ENCODE data around the gene EIF2AK2.

The EIF2AK2 gene

DNA sequence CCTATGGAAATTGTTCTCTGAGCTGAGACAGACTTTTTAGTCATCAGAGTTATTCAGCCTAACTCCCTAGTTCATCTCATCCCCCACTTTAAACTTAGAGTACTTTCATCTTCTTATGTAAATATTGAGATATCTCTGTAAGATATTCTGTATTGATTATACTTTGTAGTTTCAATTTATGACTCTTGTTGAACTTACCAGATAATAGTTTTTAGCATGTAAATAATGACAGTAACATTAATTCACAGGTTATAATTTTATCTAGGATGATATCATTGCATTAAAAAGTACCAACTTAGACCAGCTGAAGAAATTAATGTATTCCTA, 14.8 kb upstream of the EIF2AK2 start:
- no peak for DNase-seq (ENCODE audit: low read depth)

DNA sequence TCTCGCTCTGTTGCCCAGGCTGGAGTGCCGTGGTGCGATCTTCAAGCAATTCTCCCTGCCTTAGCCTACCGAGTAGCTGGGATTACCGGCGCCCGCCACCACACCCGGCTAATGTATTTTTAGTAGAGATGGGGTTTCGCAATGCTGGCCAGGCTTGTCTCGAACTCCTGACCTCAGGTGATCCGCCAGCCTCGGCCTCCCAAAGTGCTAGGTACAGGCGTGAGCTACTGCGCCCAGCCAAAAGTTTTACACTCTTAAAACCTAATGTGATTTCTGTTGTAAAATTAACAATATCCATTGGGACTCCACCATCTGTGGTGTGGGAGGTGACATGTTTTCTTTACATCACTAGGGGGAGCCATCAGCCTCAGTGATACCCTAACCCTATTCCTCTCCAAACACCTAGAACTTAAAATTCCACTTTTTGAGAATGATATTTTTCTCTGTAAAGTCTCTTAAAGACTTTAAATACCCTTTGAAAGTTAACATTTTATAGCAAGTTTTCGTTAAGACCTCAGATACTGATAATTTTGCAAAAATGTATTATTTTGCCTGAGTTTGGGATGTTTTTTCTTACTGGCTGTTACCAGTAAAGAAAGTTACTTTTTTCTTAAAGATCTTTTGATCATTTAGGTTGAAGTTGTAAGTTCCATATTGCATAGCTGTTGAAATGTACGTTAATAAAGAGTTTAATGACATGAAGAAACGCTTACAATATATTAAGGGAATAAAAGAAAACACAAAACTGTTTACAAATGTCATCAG, 11.6 kb upstream of the EIF2AK2 start:
- DNase-seq (ENCODE audit: low read depth), result peak; percentile 47

DNA sequence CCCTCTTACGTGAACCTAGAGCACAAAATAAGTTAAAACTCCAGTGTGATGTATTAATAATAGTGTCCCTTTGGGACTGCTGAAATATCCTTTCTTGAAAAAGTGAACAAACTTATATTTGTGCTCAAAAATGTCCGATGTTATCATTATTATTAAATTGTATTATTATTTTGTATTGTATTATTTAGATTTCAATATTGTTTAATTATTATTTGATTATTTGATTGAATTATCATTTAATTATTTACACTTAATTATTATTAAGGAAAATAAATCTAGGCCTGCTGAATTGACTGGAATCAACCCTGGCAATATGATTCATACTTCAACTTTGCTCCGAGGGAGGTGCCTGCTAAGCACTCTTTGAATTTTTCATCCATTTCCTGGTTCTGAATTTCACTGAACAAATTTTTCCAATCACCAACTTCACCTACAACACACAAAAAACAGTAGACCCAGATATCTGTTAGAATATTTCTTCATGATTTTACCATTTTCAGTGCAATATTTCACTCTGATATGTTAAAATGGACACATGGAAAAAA, 10.9 kb upstream of the EIF2AK2 start:
- DNase-seq (ENCODE audit: low read depth), result peak; percentile 20

DNA sequence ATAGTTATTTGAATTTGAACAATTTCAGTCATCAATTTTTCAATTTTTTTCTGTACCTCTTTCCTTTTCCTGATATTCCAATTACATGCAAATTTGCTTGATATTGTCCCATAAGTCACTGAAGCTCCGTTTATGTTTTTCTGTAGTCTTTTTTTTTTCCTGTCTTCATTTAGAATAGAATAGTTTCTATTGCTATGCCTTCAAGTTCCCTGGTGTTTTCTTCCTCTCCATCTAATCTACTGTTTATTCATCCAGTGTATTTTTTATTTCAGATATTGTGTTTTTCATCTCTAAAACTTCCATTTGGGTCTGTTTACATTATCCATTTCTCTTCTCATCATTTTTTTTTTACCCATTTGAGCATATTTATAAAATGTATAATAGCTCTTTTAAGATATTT, 8.0 kb upstream of the EIF2AK2 start:
- no peak for DNase-seq (ENCODE audit: low read depth)

DNA sequence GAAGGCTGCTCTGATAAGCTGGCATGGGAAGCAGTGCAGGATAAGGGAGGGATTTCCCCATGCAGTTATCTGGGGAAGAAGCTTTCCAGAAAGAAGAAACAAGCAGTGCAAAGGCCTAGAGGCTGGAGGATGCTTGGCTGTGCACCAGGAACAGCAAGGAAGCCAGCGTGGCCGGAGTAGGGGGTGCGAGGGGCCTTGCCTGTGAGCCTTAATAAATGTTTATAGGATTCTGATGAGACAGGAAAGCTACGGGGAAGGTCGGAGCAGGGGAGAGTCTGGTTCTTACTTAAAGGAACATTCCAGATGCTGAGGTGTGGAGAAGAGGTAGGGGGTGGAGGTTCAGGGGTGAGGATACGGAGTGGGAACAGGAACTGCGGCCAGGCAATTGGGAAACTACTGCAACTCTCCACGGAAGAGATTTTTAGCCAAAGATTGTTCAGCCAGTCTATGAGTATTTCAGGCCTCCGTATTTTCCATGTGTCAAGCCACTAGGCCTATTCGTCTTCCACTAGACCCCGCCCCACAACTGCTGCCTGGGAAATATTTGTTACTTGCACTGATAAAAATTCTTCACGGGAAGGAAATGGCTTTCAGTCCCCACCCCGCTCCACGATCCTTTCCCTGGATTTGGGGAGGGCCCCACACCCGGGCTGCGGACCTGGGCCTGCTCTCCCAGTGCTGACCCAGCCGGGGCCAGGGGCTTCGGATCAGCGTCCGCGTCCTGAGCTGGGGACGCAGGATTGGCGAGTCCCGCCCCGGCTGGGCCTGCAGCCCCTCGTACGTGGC, 516 bp downstream of the EIF2AK2 start:
- peak; percentile 64 for DNase-seq (ENCODE audit: low read depth)

DNA sequence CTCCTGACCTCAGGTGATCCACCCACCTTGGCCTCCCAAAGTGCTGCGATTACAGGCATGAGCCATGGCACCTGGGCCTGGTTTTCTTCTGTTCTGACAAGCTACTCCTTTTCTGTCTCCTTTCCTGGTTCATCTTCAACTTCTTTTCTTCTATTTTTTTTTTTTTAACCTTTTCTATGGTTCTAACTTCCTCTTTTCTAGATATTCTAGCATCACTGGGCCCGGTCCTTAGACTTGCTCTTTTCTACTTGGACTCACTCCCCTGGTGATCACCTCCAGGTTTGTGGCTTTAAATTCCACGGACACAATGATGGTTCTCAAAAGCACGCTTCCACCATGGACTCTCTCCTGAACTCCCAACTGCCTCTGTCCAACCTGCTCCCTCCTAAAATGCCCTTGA, 2.0 kb downstream of the EIF2AK2 start:
- DNase-seq (ENCODE audit: low read depth), result no peak

DNA sequence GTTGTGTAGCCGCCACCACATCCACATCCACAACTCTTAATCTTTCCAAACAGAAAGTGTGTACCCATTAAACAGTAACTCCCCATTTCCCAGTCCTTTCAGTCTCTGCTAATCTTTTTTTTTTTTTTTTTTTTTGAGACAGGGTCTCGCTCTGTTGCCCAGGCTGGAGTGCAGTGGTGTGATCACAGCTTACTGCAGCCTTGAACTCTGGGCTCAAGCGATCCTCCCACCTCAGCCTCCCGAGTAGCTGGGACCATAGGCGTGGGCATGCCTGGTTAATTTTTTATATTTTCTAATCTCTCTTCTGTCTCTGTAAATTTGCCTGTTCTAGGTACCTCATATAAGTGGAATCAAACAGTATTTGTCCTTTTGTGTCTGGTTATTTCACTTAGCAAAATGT, 3.6 kb downstream of the EIF2AK2 start:
- no peak for DNase-seq (ENCODE audit: low read depth)

DNA sequence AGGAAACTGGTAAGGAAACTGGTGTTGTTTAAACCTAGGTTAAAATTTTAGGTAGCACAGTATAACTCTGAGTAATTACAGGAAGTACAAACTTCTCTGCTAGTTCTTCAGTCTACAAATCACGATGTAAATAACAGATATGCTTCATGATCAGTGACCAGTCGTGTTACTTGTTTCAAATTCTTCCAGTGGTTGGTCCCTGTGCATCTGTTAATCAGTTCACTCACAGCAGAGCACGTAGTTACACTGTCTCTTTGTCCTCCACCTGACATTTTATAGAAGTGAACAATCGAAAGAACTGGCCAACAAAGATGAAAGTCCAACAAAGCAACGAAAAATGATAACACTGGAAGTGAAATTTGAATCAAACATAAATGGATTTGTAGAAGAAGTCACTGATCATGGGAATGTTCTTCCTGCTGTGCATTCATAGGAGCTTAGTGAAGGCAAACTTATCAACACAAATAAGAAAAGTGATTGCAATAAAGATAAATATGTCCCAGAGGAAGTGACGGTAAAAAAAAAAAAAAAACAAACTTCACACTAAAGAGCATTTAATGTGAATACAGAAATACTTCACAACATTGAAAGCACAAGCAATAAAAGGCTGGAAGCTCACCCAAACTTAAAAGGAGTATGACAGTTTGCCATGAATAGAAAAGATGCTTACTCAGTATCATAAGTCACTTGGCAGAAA, 7.0 kb downstream of the EIF2AK2 start:
- DNase-seq (ENCODE audit: low read depth), result no peak

DNA sequence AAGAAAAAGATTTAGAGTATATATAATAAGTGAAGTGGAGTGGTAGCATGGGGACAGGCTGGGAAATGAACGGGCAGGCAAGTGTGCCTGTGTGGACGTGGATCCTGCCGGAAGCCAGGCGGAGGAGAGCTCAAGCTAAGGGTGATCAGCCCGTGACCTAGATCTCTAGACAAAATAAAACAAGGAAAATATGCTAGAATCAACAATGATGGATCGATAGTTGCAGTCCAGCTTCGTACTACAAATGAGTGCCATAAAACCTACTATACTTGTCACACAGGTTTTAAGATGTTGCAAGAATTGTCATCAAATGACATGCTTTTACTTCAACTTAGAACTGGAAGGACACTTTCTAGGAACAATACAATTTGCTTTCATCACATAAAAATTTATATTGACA, 8.5 kb downstream of the EIF2AK2 start:
- DNase-seq (ENCODE audit: low read depth), result no peak

DNA sequence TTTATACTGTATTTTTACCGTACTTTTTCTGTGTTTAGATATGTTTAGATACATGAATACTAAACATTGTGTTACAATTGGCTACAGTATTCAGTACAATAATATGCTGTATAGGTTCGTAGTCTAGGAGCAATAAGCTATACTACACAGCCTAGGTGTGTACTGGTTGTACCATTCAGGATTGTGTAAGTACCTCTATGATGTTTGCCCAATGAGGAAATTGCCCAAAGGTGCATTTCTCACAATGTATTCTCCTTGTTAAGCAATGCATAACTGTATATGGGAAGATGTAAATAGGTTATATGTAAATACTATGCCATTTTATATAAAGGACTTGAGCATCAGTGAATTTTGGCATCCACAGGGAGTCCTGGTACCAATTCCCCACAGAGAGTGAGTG, 10.7 kb downstream of the EIF2AK2 start:
- no peak for DNase-seq (ENCODE audit: low read depth)

DNA sequence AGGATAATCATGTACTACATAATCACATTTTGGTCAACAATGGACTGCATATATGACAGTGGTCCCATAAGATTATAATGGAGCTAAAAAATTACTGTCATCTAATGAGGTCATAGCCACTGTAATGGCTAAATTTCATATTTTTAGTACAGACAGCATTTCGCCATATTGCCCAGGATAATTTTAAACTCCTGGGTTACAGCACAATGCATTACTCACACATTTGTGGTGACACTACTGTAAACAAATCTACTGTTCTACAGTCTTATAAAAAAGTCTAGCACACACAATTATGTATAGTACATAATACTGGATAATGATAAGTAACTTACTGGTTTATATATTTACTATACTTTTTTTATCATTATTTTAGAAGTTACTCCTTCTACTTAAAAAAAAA, 12.8 kb downstream of the EIF2AK2 start:
- peak; percentile 78 for DNase-seq (ENCODE audit: low read depth)

DNA sequence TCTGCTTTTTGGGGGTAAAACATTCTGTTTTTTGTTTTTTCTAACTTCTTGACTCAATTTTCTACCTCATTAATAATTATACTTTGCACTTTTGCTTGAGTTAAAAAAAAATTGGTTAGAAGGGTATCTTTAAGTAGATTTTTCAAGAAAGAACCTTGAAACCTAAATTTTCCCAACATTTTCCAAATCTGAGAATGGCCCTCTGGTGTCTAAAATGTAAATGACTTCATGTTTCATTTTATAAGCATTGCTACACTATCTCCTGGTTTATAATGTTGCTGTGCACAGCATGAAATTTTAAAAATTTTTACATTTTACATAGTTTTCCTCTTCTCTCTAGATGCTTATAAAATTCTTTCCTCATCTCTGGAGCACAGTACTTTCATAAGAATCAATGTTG, 14.2 kb downstream of the EIF2AK2 start:
- DNase-seq (ENCODE audit: low read depth), result no peak

DNA sequence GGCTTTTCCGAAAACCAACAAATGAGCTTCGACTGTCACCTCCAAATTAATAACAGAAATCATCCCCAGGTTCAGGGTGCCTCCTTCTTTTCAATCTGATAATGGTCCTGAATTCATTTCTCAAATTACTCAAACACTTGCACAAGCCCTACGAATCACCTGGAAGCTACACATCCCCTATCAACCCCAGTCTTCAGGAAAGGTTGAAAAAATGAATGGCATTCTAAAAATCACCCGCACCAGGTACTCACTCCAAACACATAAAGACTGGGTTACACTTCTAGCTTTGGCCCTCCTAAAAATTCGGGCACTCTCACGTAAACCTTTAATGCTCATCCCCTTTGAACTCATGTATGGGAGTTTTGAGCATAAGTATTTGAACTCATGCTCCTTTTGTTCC, 23.9 kb downstream of the EIF2AK2 start:
- no peak for DNase-seq (ENCODE audit: low read depth)

DNA sequence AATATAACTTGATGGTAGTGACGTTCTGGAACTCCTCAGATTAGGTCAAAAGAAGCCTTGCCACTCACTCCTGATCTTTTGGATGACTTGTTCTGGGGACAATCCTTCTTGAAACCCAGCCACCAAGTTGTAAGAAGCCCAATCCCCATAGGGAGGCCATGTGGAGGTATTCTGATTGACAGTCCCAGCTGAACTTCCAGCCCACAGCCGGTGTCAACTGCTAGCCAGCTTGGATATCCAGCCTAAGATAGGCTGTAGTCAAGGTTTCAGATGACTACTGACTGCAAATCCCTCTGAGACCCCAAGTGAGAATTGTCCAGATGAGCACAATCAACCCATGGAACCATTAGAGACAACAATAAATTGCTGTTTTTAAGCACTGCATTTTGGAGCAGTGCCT, 31.4 kb downstream of the EIF2AK2 start:
- no peak for DNase-seq (ENCODE audit: low read depth)

DNA sequence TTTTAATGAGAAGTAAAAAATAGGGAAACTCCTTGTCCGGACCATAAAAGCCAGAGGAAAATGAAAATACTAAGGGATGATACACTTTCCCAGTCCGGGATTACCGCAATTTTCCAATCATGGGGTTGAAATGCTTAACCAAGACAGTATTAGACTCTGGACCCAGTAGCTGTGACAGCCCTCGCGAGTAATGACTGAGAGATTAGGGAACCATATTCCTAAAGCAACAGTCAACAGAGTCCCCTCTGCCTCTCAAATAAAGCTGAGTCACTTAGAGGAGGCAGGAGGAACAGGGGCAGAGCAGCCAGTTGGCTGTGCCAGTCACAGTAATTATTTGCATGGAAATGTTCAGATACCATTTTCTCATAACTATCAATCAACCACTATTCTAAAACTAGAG, 37.6 kb downstream of the EIF2AK2 start:
- DNase-seq (ENCODE audit: low read depth), result no peak

DNA sequence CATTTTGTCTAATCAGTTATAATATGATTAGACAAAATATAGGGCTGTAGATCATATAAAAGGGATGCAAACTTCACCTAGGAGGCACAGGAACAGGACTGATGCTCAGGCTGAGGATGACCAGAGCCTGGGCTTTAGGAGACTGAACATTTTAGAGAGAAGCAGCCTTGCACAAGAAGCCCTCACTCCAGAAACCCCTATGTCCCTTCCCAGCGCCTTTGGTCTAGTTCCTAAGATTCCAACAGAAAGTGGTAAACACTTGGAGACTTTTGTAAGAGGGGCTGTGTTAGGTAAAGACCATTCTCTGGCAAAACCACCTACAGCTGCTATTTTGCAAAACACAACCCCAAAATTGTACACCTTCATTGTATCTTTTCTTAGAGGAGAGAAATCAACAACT, 39.2 kb downstream of the EIF2AK2 start:
- DNase-seq (ENCODE audit: low read depth), result no peak

DNA sequence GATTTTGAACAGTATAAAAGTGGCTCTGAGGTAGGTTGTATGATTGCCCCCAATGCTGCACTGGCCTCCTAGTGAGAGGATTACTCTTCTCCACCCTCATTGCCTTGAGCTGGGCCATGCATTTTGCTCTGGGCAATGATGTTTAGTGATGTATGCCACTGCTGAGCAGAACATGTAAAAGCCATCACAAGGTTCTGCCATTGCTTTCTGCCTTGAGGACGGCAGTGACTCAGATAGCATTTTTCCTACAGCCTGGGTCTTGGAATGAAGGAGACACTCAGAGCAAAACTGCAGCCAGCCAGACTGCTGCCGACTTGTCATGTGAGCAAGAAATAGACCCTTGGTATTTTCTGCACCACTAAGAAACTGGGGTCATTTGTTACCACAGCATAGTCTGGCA, 44.8 kb downstream of the EIF2AK2 start:
- no peak for DNase-seq (ENCODE audit: low read depth)

DNA sequence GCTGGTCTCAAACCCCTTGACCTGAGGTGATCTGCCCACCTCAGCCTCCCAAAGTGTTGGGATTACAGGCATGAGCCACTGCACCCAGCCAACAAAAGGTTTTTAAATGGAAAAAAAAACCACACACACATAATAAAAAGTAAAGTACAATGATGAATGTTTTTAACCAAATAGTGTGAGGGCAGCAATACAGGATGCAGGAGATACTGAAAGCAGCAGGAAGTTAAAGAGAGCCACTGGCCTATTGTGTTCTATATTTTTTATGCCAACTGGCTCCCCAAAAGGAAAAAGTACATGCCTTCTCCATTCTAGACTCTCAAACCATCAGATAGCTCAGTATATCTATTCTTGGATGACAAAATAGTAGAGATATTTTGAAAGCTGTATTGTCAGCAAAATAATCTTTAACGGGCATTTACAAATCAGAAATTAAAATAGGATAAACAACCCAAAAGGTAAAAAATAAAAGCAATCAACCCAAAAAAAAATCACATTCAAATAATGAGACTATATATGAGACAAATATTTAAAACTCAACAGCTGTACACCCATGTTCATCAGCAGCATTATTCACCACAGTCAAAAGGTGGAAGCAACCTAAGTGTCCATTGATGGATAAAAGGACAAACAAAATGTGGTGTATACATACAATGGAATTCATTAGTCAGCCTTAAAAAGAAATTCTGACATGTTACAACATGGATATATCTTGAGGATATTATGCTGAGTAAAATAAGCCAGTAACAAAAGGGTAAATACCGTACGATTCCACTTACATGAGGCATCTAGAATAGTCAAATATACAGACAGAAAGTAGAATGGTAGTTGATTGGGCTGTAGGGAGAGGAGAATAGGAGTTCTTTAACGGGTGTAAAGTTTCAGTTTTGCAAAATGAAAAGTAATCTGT, 46.2 kb downstream of the EIF2AK2 start:
- DNase-seq (ENCODE audit: low read depth), result no peak

DNA sequence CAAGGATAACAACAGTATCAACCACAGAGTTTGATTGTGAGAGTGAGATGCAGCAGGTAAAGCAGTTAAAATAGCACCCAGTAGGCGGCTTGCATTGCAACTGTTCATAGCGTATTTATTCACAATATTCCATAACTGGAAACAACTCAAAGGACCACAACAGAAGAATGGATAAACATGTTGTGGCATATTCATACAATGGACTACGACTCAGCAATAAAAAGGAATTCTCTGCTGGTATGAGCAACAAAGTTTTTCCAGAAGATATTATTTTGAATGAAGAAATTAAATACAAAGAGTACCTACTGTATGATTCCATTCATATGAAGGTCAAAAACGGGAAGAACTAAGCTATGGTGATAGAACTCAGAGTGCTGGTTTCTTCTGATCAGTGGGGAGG, 47.3 kb downstream of the EIF2AK2 start:
- no peak for DNase-seq (ENCODE audit: low read depth)

DNA sequence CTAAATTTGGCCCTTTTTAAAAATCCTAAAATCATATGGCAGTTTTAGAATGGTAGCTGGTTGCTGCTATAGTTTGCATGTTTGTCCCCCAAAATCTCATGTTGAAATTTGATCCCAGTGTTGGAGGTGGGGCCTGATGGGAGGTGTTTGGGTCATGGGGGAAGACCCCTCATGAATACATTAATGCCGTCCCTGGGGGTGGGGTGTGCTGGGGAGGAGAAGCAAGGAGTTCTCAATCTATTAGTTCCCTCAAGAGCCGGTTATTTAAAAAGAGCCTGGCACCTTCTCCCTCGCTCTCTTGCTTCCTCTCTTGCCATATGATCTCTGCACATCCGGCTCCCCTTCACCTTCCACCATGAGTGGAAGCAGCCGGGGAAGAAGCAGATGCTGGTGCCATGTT, 51.6 kb downstream of the EIF2AK2 start:
- DNase-seq (ENCODE audit: low read depth), result no peak

DNA sequence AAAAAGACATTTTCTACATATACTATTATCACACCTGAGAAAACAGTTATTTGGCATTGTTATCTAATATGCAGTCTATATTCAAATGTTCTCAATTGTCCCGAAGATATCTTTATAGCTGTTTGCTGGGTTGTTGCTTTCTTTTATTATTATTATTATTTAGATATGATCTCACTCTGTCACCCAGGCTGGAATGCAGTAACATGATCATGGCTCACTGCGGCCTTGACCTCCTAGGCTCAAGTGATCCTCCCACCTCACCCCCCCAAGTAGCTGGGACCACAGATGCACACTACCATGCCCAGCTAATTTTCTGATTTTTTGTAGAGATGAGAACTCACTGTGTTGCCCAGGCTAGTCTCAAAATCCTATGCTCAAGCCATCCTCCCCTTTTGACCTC, 52.6 kb downstream of the EIF2AK2 start:
- DNase-seq (ENCODE audit: low read depth), result no peak

DNA sequence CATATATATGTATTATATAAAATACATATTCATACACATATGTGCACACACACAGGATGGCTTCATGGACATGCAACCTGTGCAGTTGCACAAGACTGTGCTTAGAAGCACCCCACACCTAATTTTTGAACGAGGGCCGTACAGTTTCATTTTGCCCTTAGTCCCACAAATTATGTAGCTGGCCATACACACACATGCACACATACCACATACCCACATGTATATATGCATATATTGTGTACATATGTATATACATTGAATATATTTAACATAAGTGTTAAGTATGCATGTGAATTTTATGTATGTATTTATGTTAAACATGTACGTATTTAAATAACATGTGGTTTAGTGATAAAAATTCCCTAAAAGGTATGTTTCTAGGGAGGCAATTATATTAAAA, 54.2 kb downstream of the EIF2AK2 start:
- DNase-seq (ENCODE audit: low read depth), result no peak

All from amniotic epithelial cell (primary cell).